Neural cell (in vitro differentiated cells): Measurements from ENCODE around the gene LCNL1. TPM values are rescaled to one million over a fixed set of nuclear protein-coding genes. Genes with fewer than 3 reads are reported as not detected.

Experiments used
- H2AFZ ChIP-seq: fragments of 200-600, 300-800 bp; sonication (generic), shearing (Covaris generic); 2 replicates; pipeline ENCODE4 v1.6.0; 2014; ENCODE audit warnings: low read depth, mild to moderate bottlenecking, antibody characterized with exemption, low read length, moderate library complexity
- H3F3A ChIP-seq: fragments of 200-600 bp; shearing (Covaris generic); 2 replicates; pipeline ENCODE4 v1.6.1; 2016; ENCODE audit warnings: mild to moderate bottlenecking, moderate library complexity, mixed read lengths, antibody characterized with exemption, low read length; ENCODE audit not compliant: insufficient read depth, poor library complexity, severe bottlenecking
- H3K27ac ChIP-seq: fragments of 200-600, 300-800 bp; sonication (generic), shearing (Covaris generic); 2 replicates; pipeline ENCODE4 v1.5.1; 2014; ENCODE audit warnings: mild to moderate bottlenecking, low read length, moderate library complexity
- H3K27me3 ChIP-seq: fragments of 300-800, 200-600 bp; sonication (generic), shearing (Covaris generic); 2 replicates; pipeline ENCODE4 v1.6.0; 2014; ENCODE audit warnings: mild to moderate bottlenecking, low read depth, low read length, moderate library complexity; ENCODE audit not compliant: insufficient read depth
- H3K36me3 ChIP-seq: fragments of 300-800, 200-600 bp; sonication (generic), shearing (Covaris generic); 2 replicates; pipeline ENCODE4 v1.5.1; 2014; ENCODE audit warnings: mild to moderate bottlenecking, antibody characterized with exemption, low read length, moderate library complexity; ENCODE audit not compliant: insufficient read depth
- H3K4me2 ChIP-seq: fragments of 300-800, 200-600 bp; sonication (generic), shearing (Covaris generic); 2 replicates; pipeline ENCODE4 v1.6.0; 2014; ENCODE audit warnings: mild to moderate bottlenecking, low read length
- H3K4me3 ChIP-seq: fragments of 300-800, 200-600 bp; sonication (generic), shearing (Covaris generic); 2 replicates; pipeline ENCODE4 v1.5.1; 2014; ENCODE audit warnings: mild to moderate bottlenecking, low read length, moderate library complexity
- H3K79me2 ChIP-seq: fragments of 200-600 bp; shearing (Covaris generic); replicated peaks from 2 replicates; pipeline ENCODE4 v1.6.0; 2014; ENCODE audit warnings: mild to moderate bottlenecking, low read length, moderate library complexity; ENCODE audit not compliant: insufficient read depth
- H3K9ac ChIP-seq: fragments of 300-800, 200-600 bp; sonication (generic), shearing (Covaris generic); 2 replicates; pipeline ENCODE4 v1.6.1; 2016; ENCODE audit warnings: mild to moderate bottlenecking, low read length, mixed read lengths
- H3K9me2 ChIP-seq: fragments of 200-600 bp; shearing (Covaris generic); 2 replicates; pipeline ENCODE4 v1.6.1; 2016; ENCODE audit warnings: mild to moderate bottlenecking, low read length, mixed read lengths; ENCODE audit not compliant: insufficient read depth
- H3K9me3 ChIP-seq: fragments of 200-600, 300-800 bp; sonication (generic), shearing (Covaris generic); 2 replicates; pipeline ENCODE4 v1.6.1; 2016; ENCODE audit warnings: mild to moderate bottlenecking, mixed run types, low read length, moderate library complexity, mixed read lengths
- H4K20me1 ChIP-seq: fragments of 200-600 bp; shearing (Covaris generic); 2 replicates; pipeline ENCODE4 v1.6.1; 2016; ENCODE audit warnings: mild to moderate bottlenecking, mixed run types; ENCODE audit not compliant: insufficient read depth
- CTCF ChIP-seq: fragments of 450-650 bp; IDR thresholded peaks from 2 replicates; pipeline ENCODE4 v1.5.1; 2014; ENCODE audit warnings: antibody characterized with exemption, mild to moderate bottlenecking, moderate library complexity; ENCODE audit not compliant: poor library complexity, severe bottlenecking
- EP300 ChIP-seq: fragments of 450-650 bp; conservative IDR thresholded peaks from 2 replicates; pipeline ENCODE4 v1.6.1; 2014; ENCODE audit warnings: antibody characterized with exemption, mild to moderate bottlenecking, moderate library complexity; ENCODE audit not compliant: poor library complexity, severe bottlenecking
- EZH2 ChIP-seq: fragments of 200-600, 300-800 bp; shearing (Covaris generic), sonication (generic); IDR thresholded peaks from 2 replicates; pipeline ENCODE4 v1.6.1; 2014; ENCODE audit warnings: antibody characterized with exemption, low read length, borderline replicate concordance, mild to moderate bottlenecking; ENCODE audit not compliant: insufficient read depth, poor library complexity, severe bottlenecking
- MXI1 ChIP-seq: fragments of 450-650 bp; conservative IDR thresholded peaks from 2 replicates; pipeline ENCODE4 v1.6.1; 2014; ENCODE audit warnings: antibody characterized with exemption, mild to moderate bottlenecking; ENCODE audit not compliant: poor library complexity, severe bottlenecking
- POLR2AphosphoS5 ChIP-seq: IDR thresholded peaks from 2 replicates; pipeline ENCODE4 v1.6.1; 2012
- RAD21 ChIP-seq: fragments of 450-650 bp; conservative IDR thresholded peaks from 2 replicates; pipeline ENCODE4 v1.6.1; 2014; ENCODE audit warnings: antibody characterized with exemption, mild to moderate bottlenecking, moderate library complexity
- SMC3 ChIP-seq: fragments of 450-650 bp; conservative IDR thresholded peaks from 2 replicates; pipeline ENCODE4 v1.6.1; 2014; ENCODE audit warnings: antibody characterized with exemption, mild to moderate bottlenecking, moderate library complexity; ENCODE audit not compliant: poor library complexity
- TAF1 ChIP-seq: IDR thresholded peaks from 2 replicates; pipeline ENCODE4 v1.6.1; 2012; ENCODE audit warnings: low read depth
- polyA plus RNA-seq: library from polyadenylated mRNA; depleted of rRNA; stranded (reverse); fragments of >200 nt; gene quantifications from 2 replicates; pipeline ENCODE4 v1.2.3, GENCODE V29; 2014
- TF ChIP-seq, protein P1 (sequence below): IDR thresholded peaks from 2 replicates; pipeline ENCODE4 v1.6.1; 2012; ENCODE audit warnings: borderline replicate concordance

The LCNL1 gene
- polyA plus RNA-seq, 1 donor from 2014 or later, result not detected

GRCh38 chr9:136952876-136953770, 29.7 kb upstream of the LCNL1 start:
- H3K27me3 ChIP-seq, result no peaks in the 10 kb centered on the region
- H3K4me3 ChIP-seq, result no peak overlapping the region
- TF ChIP-seq EP300 (no peak), POLR2AphosphoS5 (no peak), RAD21 (no peak), TAF1 (no peak)

GRCh38 chr9:136953771-136954269, 29.0 kb upstream of the LCNL1 start:
- Histone ChIP-seq H3K79me2 (no peaks in the 10 kb centered on the region), H4K20me1 (no peaks in the 10 kb centered on the region), H3K36me3 (no peaks in the 10 kb centered on the region)

More at GRCh38 chr9:136952876-136953770, 29.7 kb upstream of the LCNL1 start:
- H4K20me1 ChIP-seq, result no peaks in the 10 kb centered on the region
- H3K4me2 ChIP-seq, result no peak overlapping the region
- H3K9me2 ChIP-seq, result no peaks in the 10 kb centered on the region
- no peak overlapping the region for H3K9ac ChIP-seq
- no peaks in the 10 kb centered on the region for H3K36me3 ChIP-seq
- no peak overlapping the region for H3K27ac ChIP-seq
- H3K79me2 ChIP-seq, result no peaks in the 10 kb centered on the region
- no peak overlapping the region for H2AFZ ChIP-seq
- no peaks in the 10 kb centered on the region for H3K9me3 ChIP-seq
- no peaks in the 10 kb centered on the region for H3F3A ChIP-seq

More at GRCh38 chr9:136953771-136954269, 29.0 kb upstream of the LCNL1 start:
- no peak overlapping the region for H2AFZ ChIP-seq
- no peak overlapping the region for H3K4me3 ChIP-seq
- H3K9ac ChIP-seq, result no peak overlapping the region
- H3K27ac ChIP-seq, result no peak overlapping the region
- no peaks in the 10 kb centered on the region for H3F3A ChIP-seq
- TF ChIP-seq TAF1 (no peak), POLR2AphosphoS5 (no peak), EP300 (no peak), CTCF (no peak), SMC3 (no peak), EZH2 (no peak), RAD21 (no peak), MXI1 (no peak)
- TF ChIP-seq, protein P1, sequence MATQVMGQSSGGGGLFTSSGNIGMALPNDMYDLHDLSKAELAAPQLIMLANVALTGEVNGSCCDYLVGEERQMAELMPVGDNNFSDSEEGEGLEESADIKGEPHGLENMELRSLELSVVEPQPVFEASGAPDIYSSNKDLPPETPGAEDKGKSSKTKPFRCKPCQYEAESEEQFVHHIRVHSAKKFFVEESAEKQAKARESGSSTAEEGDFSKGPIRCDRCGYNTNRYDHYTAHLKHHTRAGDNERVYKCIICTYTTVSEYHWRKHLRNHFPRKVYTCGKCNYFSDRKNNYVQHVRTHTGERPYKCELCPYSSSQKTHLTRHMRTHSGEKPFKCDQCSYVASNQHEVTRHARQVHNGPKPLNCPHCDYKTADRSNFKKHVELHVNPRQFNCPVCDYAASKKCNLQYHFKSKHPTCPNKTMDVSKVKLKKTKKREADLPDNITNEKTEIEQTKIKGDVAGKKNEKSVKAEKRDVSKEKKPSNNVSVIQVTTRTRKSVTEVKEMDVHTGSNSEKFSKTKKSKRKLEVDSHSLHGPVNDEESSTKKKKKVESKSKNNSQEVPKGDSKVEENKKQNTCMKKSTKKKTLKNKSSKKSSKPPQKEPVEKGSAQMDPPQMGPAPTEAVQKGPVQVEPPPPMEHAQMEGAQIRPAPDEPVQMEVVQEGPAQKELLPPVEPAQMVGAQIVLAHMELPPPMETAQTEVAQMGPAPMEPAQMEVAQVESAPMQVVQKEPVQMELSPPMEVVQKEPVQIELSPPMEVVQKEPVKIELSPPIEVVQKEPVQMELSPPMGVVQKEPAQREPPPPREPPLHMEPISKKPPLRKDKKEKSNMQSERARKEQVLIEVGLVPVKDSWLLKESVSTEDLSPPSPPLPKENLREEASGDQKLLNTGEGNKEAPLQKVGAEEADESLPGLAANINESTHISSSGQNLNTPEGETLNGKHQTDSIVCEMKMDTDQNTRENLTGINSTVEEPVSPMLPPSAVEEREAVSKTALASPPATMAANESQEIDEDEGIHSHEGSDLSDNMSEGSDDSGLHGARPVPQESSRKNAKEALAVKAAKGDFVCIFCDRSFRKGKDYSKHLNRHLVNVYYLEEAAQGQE, result no peak
- H3K9me3 ChIP-seq, result no peaks in the 10 kb centered on the region
- no peaks in the 10 kb centered on the region for H3K27me3 ChIP-seq
- H3K9me2 ChIP-seq, result no peaks in the 10 kb centered on the region
- no peak overlapping the region for H3K4me2 ChIP-seq
